ENCODE measurements around the gene LENEP.

The LENEP gene

DNA sequence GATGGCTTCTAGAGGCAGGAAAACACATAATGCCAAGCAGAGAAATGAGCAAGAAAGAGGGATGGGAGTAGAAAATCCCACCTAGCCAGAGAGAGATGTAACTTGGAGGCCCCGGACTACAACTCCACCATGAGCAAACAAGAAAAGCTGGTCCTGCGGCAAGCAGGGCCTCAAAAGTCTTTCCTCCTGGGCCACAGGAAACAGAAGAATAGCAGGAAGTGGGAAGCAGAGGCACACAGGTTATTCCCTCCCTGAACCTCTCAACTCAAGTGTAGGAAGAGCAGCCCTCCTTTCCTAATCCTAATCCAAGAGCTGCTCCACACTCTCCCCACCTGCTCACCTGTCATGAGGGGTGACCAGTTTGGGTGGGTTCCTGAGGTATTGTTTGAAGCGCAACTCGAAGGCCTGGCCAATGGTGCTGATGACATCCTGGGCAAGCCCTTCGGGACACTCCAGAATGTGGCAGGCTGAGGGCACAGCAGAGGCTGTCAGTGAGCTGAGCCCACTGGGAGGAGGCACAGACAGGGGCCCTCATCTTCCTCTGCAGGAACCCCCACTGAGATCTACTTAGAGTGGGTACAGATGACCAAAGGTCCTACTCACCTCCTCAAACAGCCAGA lies 25.9 kb upstream of the LENEP start:
- H3K27ac ChIP-seq = peak overlapping the region in 1 of 2 donors; percentile 98
- no peak overlapping the region for H3K4me3 ChIP-seq
- TF ChIP-seq, protein P1, sequence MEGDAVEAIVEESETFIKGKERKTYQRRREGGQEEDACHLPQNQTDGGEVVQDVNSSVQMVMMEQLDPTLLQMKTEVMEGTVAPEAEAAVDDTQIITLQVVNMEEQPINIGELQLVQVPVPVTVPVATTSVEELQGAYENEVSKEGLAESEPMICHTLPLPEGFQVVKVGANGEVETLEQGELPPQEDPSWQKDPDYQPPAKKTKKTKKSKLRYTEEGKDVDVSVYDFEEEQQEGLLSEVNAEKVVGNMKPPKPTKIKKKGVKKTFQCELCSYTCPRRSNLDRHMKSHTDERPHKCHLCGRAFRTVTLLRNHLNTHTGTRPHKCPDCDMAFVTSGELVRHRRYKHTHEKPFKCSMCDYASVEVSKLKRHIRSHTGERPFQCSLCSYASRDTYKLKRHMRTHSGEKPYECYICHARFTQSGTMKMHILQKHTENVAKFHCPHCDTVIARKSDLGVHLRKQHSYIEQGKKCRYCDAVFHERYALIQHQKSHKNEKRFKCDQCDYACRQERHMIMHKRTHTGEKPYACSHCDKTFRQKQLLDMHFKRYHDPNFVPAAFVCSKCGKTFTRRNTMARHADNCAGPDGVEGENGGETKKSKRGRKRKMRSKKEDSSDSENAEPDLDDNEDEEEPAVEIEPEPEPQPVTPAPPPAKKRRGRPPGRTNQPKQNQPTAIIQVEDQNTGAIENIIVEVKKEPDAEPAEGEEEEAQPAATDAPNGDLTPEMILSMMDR (IDR thresholded peaks at IDR 0.05) = no peak
- DNase-seq (ENCODE audit: low spot score) = no peak

DNA sequence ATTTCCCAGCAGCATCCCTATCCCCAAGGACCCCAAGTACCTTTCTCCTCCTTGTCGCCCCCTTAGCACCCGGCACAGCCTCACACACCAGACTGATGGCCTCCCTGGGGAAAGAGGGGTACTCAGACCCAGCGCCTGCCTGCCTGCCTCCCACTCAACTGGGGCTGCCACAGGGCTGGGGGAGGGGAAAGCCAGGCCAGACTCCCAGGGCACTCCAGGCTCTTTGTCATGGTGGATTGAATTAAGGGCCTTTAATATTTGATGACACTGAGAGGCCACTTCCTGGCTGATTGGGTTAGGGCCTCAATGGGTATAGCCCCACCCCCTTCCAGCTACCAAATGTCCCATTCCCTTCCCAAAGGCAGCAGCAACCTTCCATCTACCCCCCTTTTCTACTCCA lies 24.7 kb upstream of the LENEP start:
- peak overlapping the region; percentile 78 for H3K4me3 ChIP-seq
- TF ChIP-seq, protein P1 (IDR thresholded peaks at IDR 0.05) = no peak
- H3K27ac ChIP-seq = peak overlapping the region; percentile 98
- DNase-seq (ENCODE audit: low spot score) = no peak

DNA sequence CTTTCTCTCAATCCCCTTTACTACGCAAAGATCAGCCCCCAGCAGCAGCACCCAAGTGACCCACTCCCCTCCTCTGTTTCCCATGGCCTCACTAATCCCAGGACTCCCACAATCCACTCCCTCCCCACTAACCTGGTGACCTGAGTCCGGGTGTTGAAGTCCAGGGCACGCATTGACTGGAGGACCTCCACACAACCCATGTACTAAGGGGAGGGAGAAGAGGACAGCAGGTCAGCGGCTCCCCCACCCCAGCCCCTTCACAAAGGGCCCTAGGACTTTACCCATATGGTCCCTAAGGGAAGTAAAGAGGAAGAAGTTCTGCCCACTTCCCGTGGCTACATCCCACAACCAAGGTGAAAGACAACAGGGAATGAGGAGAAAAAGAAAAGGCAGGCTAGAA lies 24.1 kb upstream of the LENEP start:
- DNase-seq (ENCODE audit: low spot score) = no peak
- Histone ChIP-seq H3K27ac (peak overlapping the region; percentile 98), H3K4me3 (peak overlapping the region; percentile 78)
- TF ChIP-seq, protein P1 (IDR thresholded peaks at IDR 0.05) = no peak

DNA sequence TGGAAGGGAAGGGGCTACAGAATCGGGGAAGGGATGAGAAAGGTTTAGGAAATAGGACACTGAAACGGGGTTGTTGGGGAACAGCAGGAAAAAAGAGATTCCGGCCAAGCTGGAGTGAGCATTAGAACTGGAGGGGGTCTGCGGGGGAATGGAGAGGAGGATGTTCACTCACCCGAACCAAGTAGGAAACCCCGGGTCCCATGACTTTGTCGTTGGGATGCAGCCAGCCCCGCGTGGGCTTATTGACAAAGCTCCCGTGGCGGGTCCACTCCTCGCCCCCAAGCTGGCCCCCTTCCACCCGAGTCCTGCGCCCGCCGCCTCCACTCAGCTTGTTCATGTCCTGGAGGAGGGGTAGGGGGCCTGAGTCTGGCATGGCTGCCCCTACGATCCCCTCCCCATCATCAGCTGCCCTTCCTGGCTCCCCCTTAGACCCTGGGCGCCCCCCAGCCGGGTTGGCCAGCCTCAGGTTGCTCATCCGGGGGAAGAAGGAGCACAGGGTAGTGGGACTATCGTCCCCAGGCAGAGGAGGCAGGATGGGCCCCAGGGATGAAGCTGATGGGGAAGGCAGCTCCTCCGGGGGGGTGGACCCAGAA lies 23.4 kb upstream of the LENEP start:
- no peak for DNase-seq (ENCODE audit: low spot score)
- peak overlapping the region; percentile 98 for H3K27ac ChIP-seq
- TF ChIP-seq, protein P1 (IDR thresholded peaks at IDR 0.05) = no peak
- H3K4me3 ChIP-seq = peak overlapping the region; percentile 78

DNA sequence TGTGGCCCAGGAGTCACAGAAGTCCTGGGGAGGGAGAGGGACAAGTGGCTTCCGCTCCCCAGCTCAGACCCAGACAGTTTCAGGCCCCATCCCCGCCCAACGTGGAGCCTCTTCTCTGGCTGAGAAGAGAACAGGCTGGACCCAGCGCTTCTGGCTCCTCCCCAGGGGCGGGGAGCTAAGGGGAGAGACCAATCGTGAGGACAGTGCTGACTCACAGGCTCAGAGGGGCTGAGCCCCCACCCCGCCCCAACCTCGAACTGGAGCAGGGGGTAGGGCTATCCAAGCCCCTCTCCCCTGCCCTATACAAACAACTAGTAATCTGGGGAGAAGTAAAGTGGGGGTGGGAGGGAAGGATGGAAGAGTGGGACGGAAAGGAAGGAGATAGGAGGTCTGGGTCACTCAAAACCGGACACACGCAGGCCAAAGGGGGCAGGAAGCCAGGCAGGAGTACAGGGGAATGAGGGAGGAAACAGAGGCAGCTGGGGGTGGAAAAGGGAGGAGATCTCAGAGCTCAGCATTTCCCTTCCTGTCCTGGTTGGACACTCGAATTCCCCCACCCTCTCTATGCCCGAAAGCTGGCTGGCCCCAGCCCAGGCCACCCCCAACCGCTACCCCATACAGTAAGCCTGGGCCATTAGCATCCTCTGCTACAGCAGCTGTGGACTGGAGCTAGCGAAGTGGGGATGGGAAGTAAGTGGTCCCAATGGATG lies 22.6 kb upstream of the LENEP start, which contains the start of gene SHC1:
Gene SHC1, minus strand, starts transcription at position 117 of the 710 bp plus-strand sequence. CDS start 221 bp downstream, outside the sequence.
- H3K27ac ChIP-seq = peak within 1 kb of the TSS; percentile 98
- peak; percentile 98 for DNase-seq (ENCODE audit: low spot score)
- TF ChIP-seq, protein P1 (IDR thresholded peaks at IDR 0.05) = no peak
- H3K4me3 ChIP-seq = peak within 1 kb of the TSS; percentile 78

DNA sequence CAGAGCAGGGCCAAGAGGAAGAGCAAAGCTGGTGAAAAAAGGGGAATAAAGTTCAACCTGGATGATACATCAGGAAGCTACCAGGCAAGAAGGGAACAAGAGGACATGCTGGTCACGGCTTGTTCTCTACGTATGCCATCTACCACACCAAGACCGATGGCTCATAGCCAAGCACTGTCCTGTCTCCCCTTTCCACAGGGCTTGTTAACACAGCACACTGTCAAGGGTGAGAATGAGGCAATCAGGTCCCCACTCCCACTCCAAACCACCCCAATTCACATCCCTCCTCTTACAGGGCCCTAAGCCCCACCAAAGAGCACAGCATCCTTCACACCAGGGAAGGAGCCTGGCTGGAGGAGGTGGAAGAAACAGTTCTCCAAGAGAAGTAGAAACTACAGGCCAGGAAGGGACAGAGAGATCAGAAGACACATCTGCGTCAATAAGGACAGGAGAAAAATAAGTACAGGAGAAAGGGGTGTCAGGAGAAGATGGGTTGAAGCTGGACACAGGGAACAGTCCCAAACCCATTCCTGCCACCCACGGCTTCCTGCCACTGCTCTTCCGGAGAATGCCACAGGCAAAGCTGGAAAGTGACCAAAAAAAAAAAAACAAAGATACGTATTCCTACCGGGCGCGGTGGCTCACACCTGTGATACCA lies 21.9 kb upstream of the LENEP start:
- TF ChIP-seq, protein P1 (IDR thresholded peaks at IDR 0.05) = no peak
- H3K4me3 ChIP-seq = peak overlapping the region; percentile 78
- no peak for DNase-seq (ENCODE audit: low spot score)
- H3K27ac ChIP-seq = peak overlapping the region; percentile 98
